Measurements from ENCODE around the gene POLR2M.

Gene POLR2M

GRCh38 chr15:57698991-57699390 lies 7.5 kb upstream of the POLR2M start:
- no peaks in the 10 kb centered on the region for H3K27me3 ChIP-seq (ENCODE audit: control insufficient read depth, low read length)
- no peaks in the 10 kb centered on the region for H3K9me3 ChIP-seq (ENCODE audit: control insufficient read depth, insufficient read depth, low read length)
- no peak overlapping the region for H3K4me3 ChIP-seq (ENCODE audit: low read length)
- H3K36me3 ChIP-seq (ENCODE audit: control insufficient read depth, low read length): no peaks in the 10 kb centered on the region
- no peaks in the 10 kb centered on the region for H3K79me2 ChIP-seq (ENCODE audit: control insufficient read depth, low read length)
- H4K20me1 ChIP-seq (ENCODE audit: control insufficient read depth, insufficient read depth, low read depth, low read length): no peaks in the 10 kb centered on the region
- H3K4me1 ChIP-seq (ENCODE audit: control insufficient read depth, low read length): peaks cover 9% of the 10 kb centered on the region
- no peaks in the 10 kb centered on the region for H3K9me2 ChIP-seq (replicated peaks; ENCODE audit: control insufficient read depth, low read length)
- H3K27ac ChIP-seq (ENCODE audit: low read depth, low read length): no peak overlapping the region
- TF ChIP-seq EZH2phosphoT487 (IDR thresholded peaks at IDR 0.05; ENCODE audit: borderline replicate concordance, low read length) (no peak), CTCF (IDR thresholded peaks at IDR 0.05; ENCODE audit: low read depth, low read length, poor library complexity, severe bottlenecking) (no peak)
- no peaks in the 10 kb centered on the region for H3F3A ChIP-seq (ENCODE audit: control insufficient read depth, insufficient read depth)
- H3K4me2 ChIP-seq (ENCODE audit: low read length): no peak overlapping the region

GRCh38 chr15:57703387-57703786 lies 3.1 kb upstream of the POLR2M start:
- H3F3A ChIP-seq (ENCODE audit: control insufficient read depth, insufficient read depth): no peaks in the 10 kb centered on the region
- H3K9me3 ChIP-seq (ENCODE audit: control insufficient read depth, insufficient read depth, low read length): peaks cover 5% of the 10 kb centered on the region; the same call in 1 of the 2 replicates
- H3K36me3 ChIP-seq (ENCODE audit: control insufficient read depth, low read length): peaks cover 8% of the 10 kb centered on the region
- no peak overlapping the region for H3K27ac ChIP-seq (ENCODE audit: low read depth, low read length)
- no peak overlapping the region for H3K4me3 ChIP-seq (ENCODE audit: low read length)
- no peak overlapping the region for H3K4me2 ChIP-seq (ENCODE audit: low read length)
- TF ChIP-seq CTCF (IDR thresholded peaks at IDR 0.05; ENCODE audit: low read depth, low read length, poor library complexity, severe bottlenecking) (no peak), EZH2phosphoT487 (IDR thresholded peaks at IDR 0.05; ENCODE audit: borderline replicate concordance, low read length) (no peak)
- H3K79me2 ChIP-seq (ENCODE audit: control insufficient read depth, low read length): peaks cover 26% of the 10 kb centered on the region
- no peaks in the 10 kb centered on the region for H3K9me2 ChIP-seq (replicated peaks; ENCODE audit: control insufficient read depth, low read length)
- H3K27me3 ChIP-seq (ENCODE audit: control insufficient read depth, low read length): no peaks in the 10 kb centered on the region
- H3K4me1 ChIP-seq (ENCODE audit: control insufficient read depth, low read length): peaks cover 28% of the 10 kb centered on the region
- H4K20me1 ChIP-seq (ENCODE audit: control insufficient read depth, insufficient read depth, low read depth, low read length): no peaks in the 10 kb centered on the region

- H4K20me1 ChIP-seq (ENCODE audit: control insufficient read depth, insufficient read depth, low read depth, low read length): no peaks in the 10 kb centered on the region
- no peaks in the 10 kb centered on the region for H3K27me3 ChIP-seq (ENCODE audit: control insufficient read depth, low read length)
Observed at GRCh38 chr15:57704441-57704840, 2.1 kb upstream of the POLR2M start.

More at GRCh38 chr15:57704441-57704840, 2.1 kb upstream of the POLR2M start:
- H3K4me1 ChIP-seq (ENCODE audit: control insufficient read depth, low read length): peaks cover 38% of the 10 kb centered on the region
- no peak overlapping the region for H3K27ac ChIP-seq (ENCODE audit: low read depth, low read length)
- peaks cover 36% of the 10 kb centered on the region for H3K79me2 ChIP-seq (ENCODE audit: control insufficient read depth, low read length)
- H3F3A ChIP-seq (ENCODE audit: control insufficient read depth, insufficient read depth): no peaks in the 10 kb centered on the region
- peaks cover 19% of the 10 kb centered on the region for H3K36me3 ChIP-seq (ENCODE audit: control insufficient read depth, low read length)
- H3K4me3 ChIP-seq (ENCODE audit: low read length): no peak overlapping the region
- no peak for TF ChIP-seq EZH2phosphoT487 (IDR thresholded peaks at IDR 0.05; ENCODE audit: borderline replicate concordance, low read length)
- TF ChIP-seq CTCF (IDR thresholded peaks at IDR 0.05; ENCODE audit: low read depth, low read length, poor library complexity, severe bottlenecking): no peak
- no peaks in the 10 kb centered on the region for H3K9me2 ChIP-seq (replicated peaks; ENCODE audit: control insufficient read depth, low read length)
- peaks cover 5% of the 10 kb centered on the region; the same call in 1 of the 2 replicates for H3K9me3 ChIP-seq (ENCODE audit: control insufficient read depth, insufficient read depth, low read length)
- no peak overlapping the region for H3K4me2 ChIP-seq (ENCODE audit: low read length)

Measured in DOHH2 (cell line).